Urinary bladder (tissue), 4 donors: ENCODE measurements around the gene WRAP73. TPM values are rescaled to one million over a fixed set of nuclear protein-coding genes. Genes with fewer than 3 reads are reported as not detected.
"Not testable (repeated sequence)": the region's sequence is repeated elsewhere in the genome, so short reads cannot be mapped to it uniquely, and the experiment has no call there.

ENCODE experiments used
- DNase-seq: peaks from one replicate; pipeline ENCODE4 v3.0.0-alpha.2; 2015; ENCODE audit errors: extremely low spot score
- H3K27ac ChIP-seq: one replicate; pipeline ENCODE4 v1.5.1; 2013; ENCODE audit warnings: low read depth, mild to moderate bottlenecking, moderate library complexity
- H3K36me3 ChIP-seq: one replicate; pipeline ENCODE4 v1.6.1; 2013; ENCODE audit warnings: mild to moderate bottlenecking, moderate library complexity; ENCODE audit not compliant: insufficient read depth
- H3K4me1 ChIP-seq: one replicate; pipeline ENCODE4 v1.6.1; 2013; ENCODE audit warnings: mild to moderate bottlenecking, moderate library complexity; ENCODE audit not compliant: insufficient read depth
- H3K4me3 ChIP-seq: one replicate; pipeline ENCODE4 v1.5.1; 2013; ENCODE audit warnings: low read depth, low read length
- WGBS: extraction: QIAGEN DNeasy Blood & Tissue Kit; methylation state at CpG from one replicate; pipeline ENCODE4 v1.1.7; 2013; 5-methylcytosine and 5-hydroxymethylcytosine counted together
- polyA plus RNA-seq: library from polyadenylated mRNA; stranded (reverse); fragments of 200-250 nt; gene quantifications from one replicate; pipeline ENCODE4 v1.2.3, GENCODE V29; 2013
- total RNA-seq: library from RNA; depleted of rRNA; stranded (reverse); fragments of >200 nt; gene quantifications from one replicate; pipeline ENCODE4 v1.2.3, GENCODE V29; 2014
- donor health status: healthy with polysubstance abuse.
- donor health status: healthy.

Gene WRAP73
- total and polyA plus RNA-seq, 2 donors = 8.1 to 21.2 TPM

DNA sequence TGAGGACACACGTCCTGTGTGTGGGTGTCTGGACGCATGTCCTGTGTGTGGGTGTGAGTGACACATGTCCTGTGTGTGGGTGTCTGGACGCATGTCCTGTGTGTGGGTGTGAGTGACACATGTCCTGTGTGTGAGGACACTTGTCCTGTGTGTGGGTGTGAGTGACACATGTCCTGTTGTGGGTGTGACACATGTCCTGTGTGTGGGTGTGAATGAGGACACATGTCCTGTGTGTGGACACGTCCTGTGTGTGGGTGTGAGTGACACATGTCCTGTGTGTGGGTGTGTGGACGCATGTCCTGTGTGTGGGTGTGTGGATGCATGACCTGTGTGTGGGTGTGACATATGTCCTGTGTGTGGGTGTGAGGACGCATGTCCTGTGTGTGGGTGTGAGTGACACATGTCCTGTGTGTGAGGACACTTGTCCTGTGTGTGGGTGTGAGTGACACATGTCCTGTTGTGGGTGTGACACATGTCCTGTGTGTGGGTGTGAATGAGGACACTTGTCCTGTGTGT, 64.5 kb downstream of the WRAP73 start:
- H3K4me3 ChIP-seq, DNase-seq, H3K27ac ChIP-seq, H3K4me1 ChIP-seq, H3K36me3 ChIP-seq: not testable (repeated sequence)
- 72% methylated on average over 6 of the region's 6 CpGs for WGBS

DNA sequence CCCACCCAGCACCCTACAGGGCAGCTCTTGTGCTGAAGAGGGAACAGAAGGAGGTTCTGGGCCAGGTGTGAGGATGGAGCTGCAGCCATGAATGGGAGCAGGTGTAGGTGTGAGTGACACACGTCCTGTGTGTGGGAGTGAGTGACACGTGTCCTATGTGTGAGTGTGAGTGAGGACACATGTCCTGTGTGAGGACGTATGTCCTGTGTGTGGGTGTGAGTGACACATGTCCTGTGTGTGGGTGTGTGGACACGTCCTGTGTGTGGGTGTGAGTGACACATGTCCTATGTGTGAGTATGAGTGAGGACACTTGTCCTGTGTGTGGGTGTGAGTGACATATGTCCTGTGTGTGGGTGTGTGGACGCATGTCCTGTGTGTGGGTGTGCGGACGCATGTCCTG, 65.0 kb downstream of the WRAP73 start:
- H3K27ac ChIP-seq = no peak overlapping the region
- no peaks in the 10 kb centered on the region for H3K4me1 ChIP-seq
- WGBS = 92% methylated on average over 7 of the region's 7 CpGs
- H3K4me3 ChIP-seq = no peak overlapping the region
- DNase-seq = no peak
- H3K36me3 ChIP-seq = no peaks in the 10 kb centered on the region

DNA sequence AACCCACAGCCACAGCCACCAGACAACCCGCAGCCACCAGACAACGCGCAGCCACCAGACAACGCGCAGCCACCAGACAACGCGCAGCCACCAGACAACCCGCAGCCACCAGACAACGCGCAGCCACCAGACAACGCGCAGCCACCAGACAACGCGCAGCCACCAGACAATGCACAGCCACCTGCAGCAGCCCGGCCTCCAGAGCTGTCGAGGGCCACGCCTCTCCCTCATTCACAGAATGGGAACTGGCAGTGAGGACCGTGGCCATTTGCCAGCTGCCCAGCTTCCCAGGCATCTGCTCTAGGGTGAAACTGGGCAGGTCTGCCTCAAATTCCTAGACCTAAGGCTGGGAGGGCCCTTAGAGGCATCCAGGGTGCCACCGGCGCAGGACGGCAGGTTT, 66.2 kb downstream of the WRAP73 start:
- H3K4me3 ChIP-seq, H3K36me3 ChIP-seq: not testable (repeated sequence)
- WGBS = 86% methylated on average over 21 of the region's 21 CpGs

DNA sequence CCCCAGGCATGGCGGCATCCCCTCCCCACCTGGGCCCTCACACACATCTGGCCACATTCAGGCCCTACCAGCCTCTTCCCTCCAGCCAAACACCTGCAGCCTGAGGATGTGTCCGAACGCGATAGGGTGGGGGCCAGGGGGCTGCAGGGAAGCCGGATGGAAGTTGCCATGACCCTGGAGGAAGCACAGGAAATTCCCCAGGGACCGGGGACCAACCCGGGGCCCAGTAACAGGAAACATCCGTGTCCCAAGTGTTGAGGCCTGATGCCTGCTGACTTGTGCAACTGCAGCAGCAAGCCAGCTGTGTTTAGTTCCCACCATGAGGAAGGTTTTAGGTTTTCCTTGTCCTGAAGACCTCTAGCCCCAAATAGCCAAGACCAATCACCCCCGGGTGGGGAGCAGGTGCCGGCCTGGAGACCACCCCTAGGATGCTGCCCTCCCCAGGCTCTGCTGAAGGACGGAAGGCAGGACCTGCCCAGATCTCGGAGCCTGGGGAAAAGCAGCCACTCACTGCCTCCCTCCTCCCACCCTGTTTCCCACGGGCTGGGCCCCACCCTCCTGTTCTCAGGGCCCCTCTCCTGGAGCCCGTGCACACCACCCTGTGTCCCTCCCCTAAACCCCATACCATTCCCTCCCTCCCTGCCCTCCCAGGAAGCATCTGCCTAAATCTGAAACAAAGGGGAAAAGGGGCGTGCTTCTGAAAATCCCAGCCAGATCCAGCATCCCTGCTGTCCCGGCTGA, 68.4 kb downstream of the WRAP73 start:
- no peak for DNase-seq
- H3K27ac ChIP-seq = no peak overlapping the region
- WGBS = 62% methylated on average over 16 of the region's 16 CpGs
- no peaks in the 10 kb centered on the region for H3K4me1 ChIP-seq
- no peaks in the 10 kb centered on the region for H3K36me3 ChIP-seq
- no peak overlapping the region for H3K4me3 ChIP-seq

More for the DNA sequence above, 66.2 kb downstream of the WRAP73 start:
- H3K27ac ChIP-seq, H3K4me1 ChIP-seq, DNase-seq: not testable (repeated sequence)

Other genes starting within 250 kb of the WRAP73 start
- 3.3 TPM for gene ARHGEF16, start 195.4 kb downstream of the WRAP73 start, total RNA-seq
- gene ARHGEF16, start 195.4 kb downstream of the WRAP73 start, polyA plus RNA-seq = 4.2 TPM
- gene MEGF6, start 38.6 kb downstream of the WRAP73 start, total RNA-seq = 14.5 TPM
- 23.5 TPM for gene MEGF6, start 38.6 kb downstream of the WRAP73 start, polyA plus RNA-seq
- gene TPRG1L, start 25.1 kb downstream of the WRAP73 start, total RNA-seq = 22.9 TPM
- gene TPRG1L, start 25.1 kb downstream of the WRAP73 start, polyA plus RNA-seq = 60.8 TPM
- gene TP73, start 2.4 kb upstream of the WRAP73 start, total RNA-seq = 0.63 TPM
- gene TP73, start 2.4 kb upstream of the WRAP73 start, polyA plus RNA-seq = 0.09 TPM
- gene CCDC27, start 102.3 kb upstream of the WRAP73 start, total RNA-seq = not detected
- gene CCDC27, start 102.3 kb upstream of the WRAP73 start, polyA plus RNA-seq = not detected
- gene SMIM1, start 122.6 kb upstream of the WRAP73 start, total RNA-seq = not detected
- gene SMIM1, start 122.6 kb upstream of the WRAP73 start, polyA plus RNA-seq = 7.7 TPM
- gene LRRC47, start 146.4 kb upstream of the WRAP73 start, total RNA-seq = 17.8 TPM
- gene LRRC47, start 146.4 kb upstream of the WRAP73 start, polyA plus RNA-seq = 31.0 TPM
- gene CEP104, start 207.1 kb upstream of the WRAP73 start, total RNA-seq = 20.3 TPM
- gene CEP104, start 207.1 kb upstream of the WRAP73 start, polyA plus RNA-seq = 17.0 TPM
- 8.5 TPM for gene DFFB, start 207.4 kb upstream of the WRAP73 start, total RNA-seq
- 6.7 TPM for gene DFFB, start 207.4 kb upstream of the WRAP73 start, polyA plus RNA-seq